Islet of Langerhans (tissue), 1 donor: ENCODE measurements around the gene SCIMP.
"Not testable (repeated sequence)": the region's sequence is repeated elsewhere in the genome, so short reads cannot be mapped to it uniquely, and the experiment has no call there.

Experiments used
- FAIRE-seq: peaks from one replicate; lab custom pipeline; 2011; peaks lifted over from hg19 to GRCh38; lab: Jason Lieb, UNC

Gene SCIMP

GRCh38 chr17:5184288-5184687, 50.4 kb downstream of the SCIMP start:
- FAIRE-seq = no peak

- no peak for FAIRE-seq
Observed at GRCh38 chr17:5183410-5183793, 51.3 kb downstream of the SCIMP start.

GRCh38 chr17:5182597-5183409, 51.9 kb downstream of the SCIMP start:
- no peak for FAIRE-seq

- FAIRE-seq = no peak
Observed at GRCh38 chr17:5181509-5182305, 53.0 kb downstream of the SCIMP start.

DNA sequence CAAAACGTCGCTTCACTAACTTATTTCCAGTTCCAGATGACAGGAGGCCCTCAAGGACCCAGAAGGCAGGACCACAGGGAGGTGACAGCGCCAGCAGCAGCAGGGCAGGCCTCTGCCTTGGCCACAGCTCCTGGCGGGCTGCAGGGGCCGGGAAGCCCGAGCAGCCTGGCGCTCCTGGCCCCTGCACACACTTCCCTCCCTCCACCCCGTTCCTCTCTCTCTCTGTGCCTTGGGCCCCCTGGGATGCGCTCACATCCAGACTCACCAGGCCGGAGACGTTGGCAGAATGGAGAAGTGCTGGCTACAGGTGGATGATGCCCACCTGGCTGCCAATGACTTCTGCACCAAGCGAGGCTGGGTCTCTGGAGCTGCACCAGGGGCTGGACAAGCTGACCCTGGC, 55.7 kb downstream of the SCIMP start:
- no peak for FAIRE-seq

- not testable (repeated sequence) for FAIRE-seq
Observed at GRCh38 chr17:5175027-5175426, 59.6 kb downstream of the SCIMP start.

GRCh38 chr17:5165791-5166564, 68.7 kb downstream of the SCIMP start:
- not testable (repeated sequence) for FAIRE-seq

- no peak for FAIRE-seq
Observed at GRCh38 chr17:5164436-5164835, 70.2 kb downstream of the SCIMP start.

DNA sequence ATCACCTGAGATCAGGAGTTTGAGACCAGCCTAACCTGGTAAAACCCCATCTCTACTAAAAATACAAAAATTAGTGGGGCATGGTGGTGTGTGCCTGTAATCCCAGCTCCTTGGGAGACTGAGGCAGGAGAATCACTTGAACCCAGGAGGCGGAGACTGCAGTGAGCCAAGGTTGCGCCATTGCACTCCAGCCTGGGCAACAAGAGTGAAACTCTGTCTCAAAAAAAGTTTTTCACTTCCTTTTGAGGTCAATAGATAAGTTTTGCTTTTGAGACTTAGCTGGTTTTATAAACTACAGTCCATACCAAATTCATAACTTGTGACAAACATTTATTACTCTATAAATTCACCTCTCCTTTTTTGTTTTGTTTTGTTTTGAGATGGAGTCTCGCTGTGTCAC, 72.9 kb downstream of the SCIMP start:
- FAIRE-seq = not testable (repeated sequence)

GRCh38 chr17:5160702-5161101, 74.0 kb downstream of the SCIMP start:
- FAIRE-seq = not testable (repeated sequence)
